ENCODE results near the gene SUMF1. TPM values are rescaled to one million over a fixed set of nuclear protein-coding genes. Genes with fewer than 3 reads are reported as not detected.
"Not testable (repeated sequence)": the region's sequence is repeated elsewhere in the genome, so short reads cannot be mapped to it uniquely, and the experiment has no call there.

Gene SUMF1
- total RNA-seq, 1 donor from 2014 or later: 98.4 TPM

DNA sequence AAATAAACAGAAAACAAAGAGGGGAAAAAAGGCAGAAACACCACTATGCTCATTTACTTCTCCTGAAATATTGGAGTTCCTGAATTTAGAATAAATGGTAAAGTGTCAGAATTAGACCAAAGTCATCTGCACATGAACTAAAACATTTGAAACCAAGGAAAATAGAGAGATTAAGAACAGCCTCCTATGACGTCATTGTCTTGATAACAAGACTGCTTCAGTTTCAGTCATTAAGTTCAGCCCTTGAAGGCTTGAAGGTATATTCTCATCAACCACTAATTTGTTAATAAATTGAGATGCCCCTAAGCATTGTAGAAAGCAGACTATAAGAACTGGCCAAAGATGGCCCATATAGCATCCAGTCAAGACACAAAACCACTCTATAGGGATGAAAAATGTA, 2.5 kb downstream of the SUMF1 start:
- no peaks in the 10 kb centered on the region for H3K9me3 ChIP-seq
- intact Hi-C loops (cut with DNase I): no loop called here
- TF ChIP-seq, protein P1, sequence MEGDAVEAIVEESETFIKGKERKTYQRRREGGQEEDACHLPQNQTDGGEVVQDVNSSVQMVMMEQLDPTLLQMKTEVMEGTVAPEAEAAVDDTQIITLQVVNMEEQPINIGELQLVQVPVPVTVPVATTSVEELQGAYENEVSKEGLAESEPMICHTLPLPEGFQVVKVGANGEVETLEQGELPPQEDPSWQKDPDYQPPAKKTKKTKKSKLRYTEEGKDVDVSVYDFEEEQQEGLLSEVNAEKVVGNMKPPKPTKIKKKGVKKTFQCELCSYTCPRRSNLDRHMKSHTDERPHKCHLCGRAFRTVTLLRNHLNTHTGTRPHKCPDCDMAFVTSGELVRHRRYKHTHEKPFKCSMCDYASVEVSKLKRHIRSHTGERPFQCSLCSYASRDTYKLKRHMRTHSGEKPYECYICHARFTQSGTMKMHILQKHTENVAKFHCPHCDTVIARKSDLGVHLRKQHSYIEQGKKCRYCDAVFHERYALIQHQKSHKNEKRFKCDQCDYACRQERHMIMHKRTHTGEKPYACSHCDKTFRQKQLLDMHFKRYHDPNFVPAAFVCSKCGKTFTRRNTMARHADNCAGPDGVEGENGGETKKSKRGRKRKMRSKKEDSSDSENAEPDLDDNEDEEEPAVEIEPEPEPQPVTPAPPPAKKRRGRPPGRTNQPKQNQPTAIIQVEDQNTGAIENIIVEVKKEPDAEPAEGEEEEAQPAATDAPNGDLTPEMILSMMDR (IDR thresholded peaks at IDR 0.05): no peak
- no peak overlapping the region for H3K4me3 ChIP-seq
- H3K4me1 ChIP-seq: peaks cover 4 to 11% of the 10 kb centered on the region in 2 donors
- no peaks in the 10 kb centered on the region for H3K27me3 ChIP-seq
- DNase-seq (ENCODE audit: low spot score in 2 of 2): no peak
- H3K27ac ChIP-seq: no peak overlapping the region
- H3K36me3 ChIP-seq: no peaks in the 10 kb centered on the region

DNA sequence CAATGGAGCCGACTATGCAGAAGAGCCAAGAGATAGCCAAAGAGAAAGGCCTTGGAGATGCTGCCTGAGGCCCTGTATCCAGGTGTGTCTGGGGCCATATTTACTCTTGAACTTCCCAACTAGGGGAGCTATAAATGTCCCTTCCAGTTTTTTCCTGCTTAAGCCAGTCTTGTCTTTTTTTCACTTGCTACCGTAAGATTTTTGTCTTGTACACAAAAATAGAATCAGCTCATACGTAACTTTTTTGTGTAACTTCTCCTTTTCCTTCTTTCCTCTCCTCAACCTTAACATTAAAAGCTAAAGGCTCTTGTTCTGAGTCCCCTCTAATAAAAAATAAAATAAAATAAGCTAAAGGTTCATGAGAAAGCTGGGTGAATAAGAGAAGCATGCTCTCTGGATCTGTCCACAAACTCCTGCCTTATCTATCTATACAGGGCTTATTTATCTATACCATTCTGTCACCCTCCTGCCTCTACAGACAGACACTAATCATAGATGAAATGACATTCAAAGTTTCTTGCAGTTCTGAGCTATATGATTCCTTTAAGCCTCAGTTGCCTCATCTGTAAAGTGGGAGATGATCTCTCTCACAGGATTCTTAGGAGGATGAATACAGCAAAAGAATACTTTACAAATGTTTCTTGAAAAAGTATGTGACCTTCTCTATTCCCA, 4.6 kb downstream of the SUMF1 start:
- no peak overlapping the region for H3K27ac ChIP-seq
- H3K4me3 ChIP-seq: no peak overlapping the region
- TF ChIP-seq, protein P1 (IDR thresholded peaks at IDR 0.05): no peak
- no peak for DNase-seq (ENCODE audit: low spot score in 2 of 2)
- no peaks in the 10 kb centered on the region for H3K27me3 ChIP-seq
- peaks cover 3 to 10% of the 10 kb centered on the region in 2 donors for H3K4me1 ChIP-seq
- intact Hi-C loops (cut with DNase I): no loop called here
- H3K36me3 ChIP-seq: no peaks in the 10 kb centered on the region
- no peaks in the 10 kb centered on the region for H3K9me3 ChIP-seq

DNA sequence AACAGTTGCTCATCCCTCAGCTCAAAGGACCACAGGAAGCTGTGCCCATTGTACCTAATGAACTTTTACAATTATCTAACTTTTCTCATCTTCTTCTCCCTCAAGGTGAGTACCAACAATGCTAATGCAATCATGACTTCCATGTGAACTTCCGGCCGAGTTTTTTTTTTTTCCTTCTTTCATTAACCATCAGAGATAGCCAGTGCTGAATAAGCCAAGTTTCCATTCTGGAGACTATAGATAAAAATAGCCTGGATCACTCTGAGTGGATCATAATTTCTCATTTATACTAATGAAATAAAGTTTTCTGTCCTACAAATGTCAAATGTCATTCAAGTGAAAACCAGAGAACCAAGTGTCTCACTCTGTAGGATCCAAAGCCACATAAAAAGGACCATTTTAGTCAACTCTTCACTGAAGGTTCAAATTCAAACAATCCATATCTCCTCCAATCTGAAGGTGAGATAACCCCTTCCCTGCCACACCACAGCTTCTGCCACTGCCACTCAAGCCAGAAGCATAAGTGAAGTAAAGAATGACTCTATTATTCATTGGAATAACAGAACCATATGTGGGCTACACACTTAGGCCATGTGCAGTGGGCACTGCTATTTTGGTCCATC, 5.5 kb downstream of the SUMF1 start:
- H3K4me1 ChIP-seq: peaks cover 0 to 7% of the 10 kb centered on the region in 2 donors
- H3K36me3 ChIP-seq: no peaks in the 10 kb centered on the region
- H3K27me3 ChIP-seq: no peaks in the 10 kb centered on the region
- TF ChIP-seq, protein P1 (IDR thresholded peaks at IDR 0.05): no peak
- no peak for DNase-seq (ENCODE audit: low spot score in 2 of 2)
- intact Hi-C loops (cut with DNase I): no loop called here
- no peak overlapping the region for H3K27ac ChIP-seq
- no peak overlapping the region for H3K4me3 ChIP-seq
- H3K9me3 ChIP-seq: no peaks in the 10 kb centered on the region

DNA sequence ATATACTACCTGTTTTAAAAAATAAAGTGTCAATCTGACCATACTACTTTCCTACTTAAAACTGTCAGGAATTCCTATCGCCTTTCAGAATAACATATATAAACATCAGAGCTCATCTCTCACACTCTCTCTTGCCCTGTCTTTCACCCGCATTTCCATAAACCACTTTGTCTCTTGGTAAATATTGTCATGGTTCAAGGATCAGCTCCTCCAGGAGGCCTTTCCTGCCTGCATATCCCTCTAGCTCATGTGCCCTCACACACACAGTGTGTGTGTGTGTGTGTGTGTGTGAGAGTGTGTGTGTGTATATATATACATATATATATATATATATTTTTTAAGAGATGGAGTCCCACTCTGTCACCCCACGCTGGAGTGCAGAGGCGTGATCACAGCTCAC, 6.7 kb downstream of the SUMF1 start:
- TF ChIP-seq, protein P1 (IDR thresholded peaks at IDR 0.05): no peak

DNA sequence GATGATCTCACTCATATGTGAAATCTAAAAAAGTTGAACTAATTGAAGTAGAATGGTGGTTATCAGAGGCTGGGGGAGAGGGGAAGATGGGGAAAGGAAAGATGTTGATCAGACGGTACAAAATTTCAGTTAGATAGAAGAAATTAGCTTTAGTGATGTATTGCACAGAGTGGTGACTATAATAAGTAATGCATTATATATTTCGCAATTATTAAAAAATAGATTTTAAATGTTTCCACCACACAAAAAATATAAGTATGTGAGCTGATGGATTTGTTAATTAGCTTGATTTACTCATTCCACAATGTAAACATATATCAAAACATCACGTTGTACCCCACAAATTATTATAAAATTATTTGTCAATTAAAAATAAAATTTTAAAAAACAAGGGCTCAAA, 8.1 kb downstream of the SUMF1 start:
- no peak for DNase-seq (ENCODE audit: low spot score in 2 of 2)
- Histone ChIP-seq H3K9me3 (no peaks in the 10 kb centered on the region), H3K27ac (no peak overlapping the region), H3K4me1 (no peaks in the 10 kb centered on the region), H3K4me3 (no peak overlapping the region), H3K36me3 (no peaks in the 10 kb centered on the region), H3K27me3 (no peaks in the 10 kb centered on the region)
- TF ChIP-seq, protein P1 (IDR thresholded peaks at IDR 0.05): no peak
- intact Hi-C loops (cut with DNase I): no loop called here

More for the DNA sequence above, 6.7 kb downstream of the SUMF1 start:
- Histone ChIP-seq H3K4me3 (no peak overlapping the region), H3K27me3 (no peaks in the 10 kb centered on the region), H3K27ac (no peak overlapping the region), H3K36me3 (no peaks in the 10 kb centered on the region), H3K9me3 (no peaks in the 10 kb centered on the region), H3K4me1 (no peaks in the 10 kb centered on the region)
- intact Hi-C loops (cut with DNase I): no loop called here
- DNase-seq (ENCODE audit: low spot score in 2 of 2): no peak

DNA sequence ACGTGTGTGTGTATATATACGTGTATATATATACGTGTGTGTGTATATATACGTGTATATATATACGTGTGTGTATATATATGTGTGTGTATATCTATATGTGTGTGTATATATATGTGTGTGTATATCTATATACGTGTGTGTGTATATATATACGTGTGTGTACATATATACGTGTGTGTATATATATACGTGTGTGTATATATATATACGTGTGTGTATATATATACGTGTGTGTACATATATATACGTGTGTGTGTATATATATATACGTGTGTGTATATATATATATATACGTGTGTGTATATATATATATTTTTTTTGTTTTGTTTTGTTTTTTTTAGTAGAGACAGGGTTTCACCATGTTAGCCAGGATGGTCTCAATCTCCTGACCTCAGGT, 10.3 kb downstream of the SUMF1 start:
- H3K27me3 ChIP-seq; H3K4me1 ChIP-seq; H3K27ac ChIP-seq; H3K36me3 ChIP-seq; H3K4me3 ChIP-seq; DNase-seq (ENCODE audit: low spot score in 2 of 2); H3K9me3 ChIP-seq; intact Hi-C loops (cut with DNase I): not testable (repeated sequence)

All from ascending aorta (tissue), 2 donors.